ENCODE data around the gene GFM2.

DNA sequence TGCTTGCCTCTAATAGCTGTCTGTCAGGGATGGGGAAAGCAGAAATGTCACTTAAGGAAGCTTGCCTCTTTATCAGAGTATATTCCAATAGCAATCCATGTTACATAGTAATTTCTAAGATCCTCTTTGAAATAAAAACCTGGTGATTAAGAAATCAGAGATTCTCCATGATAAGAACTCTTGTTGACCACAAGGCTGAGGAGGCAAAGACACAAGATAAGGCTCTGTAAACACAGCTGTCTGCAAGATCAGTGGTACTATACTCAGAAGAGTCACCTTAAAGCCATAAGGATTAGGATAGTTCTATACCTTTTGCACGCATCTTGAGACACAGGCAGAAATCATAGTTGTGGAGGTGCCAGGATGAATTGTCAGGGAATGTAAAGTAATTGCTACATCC lies 41.6 kb downstream of the GFM2 start:
- TF ChIP-seq, protein P1, sequence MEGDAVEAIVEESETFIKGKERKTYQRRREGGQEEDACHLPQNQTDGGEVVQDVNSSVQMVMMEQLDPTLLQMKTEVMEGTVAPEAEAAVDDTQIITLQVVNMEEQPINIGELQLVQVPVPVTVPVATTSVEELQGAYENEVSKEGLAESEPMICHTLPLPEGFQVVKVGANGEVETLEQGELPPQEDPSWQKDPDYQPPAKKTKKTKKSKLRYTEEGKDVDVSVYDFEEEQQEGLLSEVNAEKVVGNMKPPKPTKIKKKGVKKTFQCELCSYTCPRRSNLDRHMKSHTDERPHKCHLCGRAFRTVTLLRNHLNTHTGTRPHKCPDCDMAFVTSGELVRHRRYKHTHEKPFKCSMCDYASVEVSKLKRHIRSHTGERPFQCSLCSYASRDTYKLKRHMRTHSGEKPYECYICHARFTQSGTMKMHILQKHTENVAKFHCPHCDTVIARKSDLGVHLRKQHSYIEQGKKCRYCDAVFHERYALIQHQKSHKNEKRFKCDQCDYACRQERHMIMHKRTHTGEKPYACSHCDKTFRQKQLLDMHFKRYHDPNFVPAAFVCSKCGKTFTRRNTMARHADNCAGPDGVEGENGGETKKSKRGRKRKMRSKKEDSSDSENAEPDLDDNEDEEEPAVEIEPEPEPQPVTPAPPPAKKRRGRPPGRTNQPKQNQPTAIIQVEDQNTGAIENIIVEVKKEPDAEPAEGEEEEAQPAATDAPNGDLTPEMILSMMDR (IDR thresholded peaks at IDR 0.05): no peak
- TF ChIP-seq, protein P2, sequence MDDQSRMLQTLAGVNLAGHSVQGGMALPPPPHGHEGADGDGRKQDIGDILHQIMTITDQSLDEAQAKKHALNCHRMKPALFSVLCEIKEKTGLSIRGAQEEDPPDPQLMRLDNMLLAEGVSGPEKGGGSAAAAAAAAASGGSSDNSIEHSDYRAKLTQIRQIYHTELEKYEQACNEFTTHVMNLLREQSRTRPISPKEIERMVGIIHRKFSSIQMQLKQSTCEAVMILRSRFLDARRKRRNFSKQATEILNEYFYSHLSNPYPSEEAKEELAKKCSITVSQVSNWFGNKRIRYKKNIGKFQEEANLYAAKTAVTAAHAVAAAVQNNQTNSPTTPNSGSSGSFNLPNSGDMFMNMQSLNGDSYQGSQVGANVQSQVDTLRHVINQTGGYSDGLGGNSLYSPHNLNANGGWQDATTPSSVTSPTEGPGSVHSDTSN (IDR thresholded peaks at IDR 0.05): no peak
- TF ChIP-seq POLR2AphosphoS5 (IDR thresholded peaks at IDR 0.05; ENCODE audit: low read depth, low read length) (no peak), TAF1 (IDR thresholded peaks at IDR 0.05; ENCODE audit: borderline replicate concordance, low read depth, low read length) (no peak), TCF12 (IDR thresholded peaks at IDR 0.05) (no peak), EZH2phosphoT487 (IDR thresholded peaks at IDR 0.05; ENCODE audit: borderline replicate concordance, low read depth) (no peak)
- TF ChIP-seq, protein P3, sequence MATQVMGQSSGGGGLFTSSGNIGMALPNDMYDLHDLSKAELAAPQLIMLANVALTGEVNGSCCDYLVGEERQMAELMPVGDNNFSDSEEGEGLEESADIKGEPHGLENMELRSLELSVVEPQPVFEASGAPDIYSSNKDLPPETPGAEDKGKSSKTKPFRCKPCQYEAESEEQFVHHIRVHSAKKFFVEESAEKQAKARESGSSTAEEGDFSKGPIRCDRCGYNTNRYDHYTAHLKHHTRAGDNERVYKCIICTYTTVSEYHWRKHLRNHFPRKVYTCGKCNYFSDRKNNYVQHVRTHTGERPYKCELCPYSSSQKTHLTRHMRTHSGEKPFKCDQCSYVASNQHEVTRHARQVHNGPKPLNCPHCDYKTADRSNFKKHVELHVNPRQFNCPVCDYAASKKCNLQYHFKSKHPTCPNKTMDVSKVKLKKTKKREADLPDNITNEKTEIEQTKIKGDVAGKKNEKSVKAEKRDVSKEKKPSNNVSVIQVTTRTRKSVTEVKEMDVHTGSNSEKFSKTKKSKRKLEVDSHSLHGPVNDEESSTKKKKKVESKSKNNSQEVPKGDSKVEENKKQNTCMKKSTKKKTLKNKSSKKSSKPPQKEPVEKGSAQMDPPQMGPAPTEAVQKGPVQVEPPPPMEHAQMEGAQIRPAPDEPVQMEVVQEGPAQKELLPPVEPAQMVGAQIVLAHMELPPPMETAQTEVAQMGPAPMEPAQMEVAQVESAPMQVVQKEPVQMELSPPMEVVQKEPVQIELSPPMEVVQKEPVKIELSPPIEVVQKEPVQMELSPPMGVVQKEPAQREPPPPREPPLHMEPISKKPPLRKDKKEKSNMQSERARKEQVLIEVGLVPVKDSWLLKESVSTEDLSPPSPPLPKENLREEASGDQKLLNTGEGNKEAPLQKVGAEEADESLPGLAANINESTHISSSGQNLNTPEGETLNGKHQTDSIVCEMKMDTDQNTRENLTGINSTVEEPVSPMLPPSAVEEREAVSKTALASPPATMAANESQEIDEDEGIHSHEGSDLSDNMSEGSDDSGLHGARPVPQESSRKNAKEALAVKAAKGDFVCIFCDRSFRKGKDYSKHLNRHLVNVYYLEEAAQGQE (IDR thresholded peaks at IDR 0.05; ENCODE audit: low read depth, low read length): no peak
- TF ChIP-seq, protein P4, sequence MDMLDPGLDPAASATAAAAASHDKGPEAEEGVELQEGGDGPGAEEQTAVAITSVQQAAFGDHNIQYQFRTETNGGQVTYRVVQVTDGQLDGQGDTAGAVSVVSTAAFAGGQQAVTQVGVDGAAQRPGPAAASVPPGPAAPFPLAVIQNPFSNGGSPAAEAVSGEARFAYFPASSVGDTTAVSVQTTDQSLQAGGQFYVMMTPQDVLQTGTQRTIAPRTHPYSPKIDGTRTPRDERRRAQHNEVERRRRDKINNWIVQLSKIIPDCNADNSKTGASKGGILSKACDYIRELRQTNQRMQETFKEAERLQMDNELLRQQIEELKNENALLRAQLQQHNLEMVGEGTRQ (IDR thresholded peaks at IDR 0.05; ENCODE audit: borderline replicate concordance, low read depth, low read length): no peak
